NCI-H146 treated with DMSO at 0.1 percent for 48 hours (cell line): ENCODE data around the gene PACSIN2.

Experiments used
- DNase-seq: peaks from one replicate; lab custom pipeline; 2025; ENCODE audit not compliant: unreplicated experiment; lab: John Stamatoyannopoulos, UW

Gene PACSIN2

DNA sequence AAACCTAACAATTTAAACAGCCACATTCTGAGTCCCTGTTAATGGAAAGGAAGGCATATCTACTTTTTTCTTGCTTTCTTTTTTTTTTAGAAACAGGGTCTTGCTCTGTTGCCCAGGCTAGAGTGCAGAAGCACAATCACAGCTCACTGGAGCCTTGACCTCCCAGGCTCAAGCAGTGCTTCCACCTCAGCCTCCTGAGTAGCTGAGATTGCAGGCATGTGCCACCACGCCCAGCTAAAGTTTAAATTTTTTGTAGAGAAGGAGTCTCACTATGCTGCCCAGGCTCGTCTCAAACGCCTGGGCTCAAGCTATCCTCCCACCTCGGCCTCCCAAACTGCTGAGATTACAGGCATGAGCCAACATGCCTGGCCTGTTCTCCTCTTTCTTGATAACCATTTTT is 183.2 kb downstream of the PACSIN2 start:
- no peak for DNase-seq

DNA sequence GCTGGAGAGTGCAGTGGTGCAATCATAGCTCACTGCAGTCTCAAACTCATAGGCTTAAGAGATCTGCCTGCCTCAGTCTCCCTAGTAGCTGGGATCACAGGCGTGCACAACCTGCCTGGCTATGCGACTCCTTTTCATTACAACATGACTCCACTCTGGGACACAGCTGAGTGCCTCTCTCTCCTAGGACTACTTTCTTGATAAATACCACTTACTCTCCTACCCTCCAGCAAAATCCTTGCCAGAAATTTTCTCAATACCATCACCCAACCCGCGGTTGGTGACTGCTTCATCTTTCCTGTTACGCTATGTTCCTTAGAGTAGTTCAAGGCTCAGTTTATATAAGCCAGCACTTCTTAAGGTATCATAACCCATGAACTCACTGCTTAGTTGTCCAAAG is 184.8 kb downstream of the PACSIN2 start:
- DNase-seq = no peak

DNA sequence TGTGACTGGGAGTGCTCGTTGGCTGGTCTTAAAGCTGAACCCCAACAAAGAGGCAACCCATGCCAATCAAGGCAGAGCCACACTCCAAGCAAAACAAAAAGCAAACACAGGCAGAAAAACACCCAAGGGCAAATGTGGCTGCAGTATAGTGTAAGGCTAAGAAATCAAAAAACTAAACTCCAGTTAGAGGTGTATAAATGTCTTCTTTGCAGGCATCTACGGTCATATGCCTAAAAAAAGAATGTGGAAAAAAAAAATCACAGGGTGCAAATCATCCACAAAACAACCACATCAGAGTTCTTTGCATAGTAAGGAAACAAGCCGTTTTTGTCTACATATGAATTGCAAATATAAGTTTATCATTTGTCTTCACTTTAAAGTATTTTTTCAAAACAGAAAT is 185.6 kb downstream of the PACSIN2 start:
- no peak for DNase-seq

- no peak for DNase-seq
Observed at GRCh38 chr22:42825796-42826195, 189.2 kb downstream of the PACSIN2 start.

- no peak for DNase-seq
Observed at GRCh38 chr22:42821386-42821785, 193.6 kb downstream of the PACSIN2 start.

- no peak for DNase-seq
Observed at GRCh38 chr22:42820045-42820763, 194.7 kb downstream of the PACSIN2 start.
